ENCODE data around the gene TCEA3.

The TCEA3 gene

DNA sequence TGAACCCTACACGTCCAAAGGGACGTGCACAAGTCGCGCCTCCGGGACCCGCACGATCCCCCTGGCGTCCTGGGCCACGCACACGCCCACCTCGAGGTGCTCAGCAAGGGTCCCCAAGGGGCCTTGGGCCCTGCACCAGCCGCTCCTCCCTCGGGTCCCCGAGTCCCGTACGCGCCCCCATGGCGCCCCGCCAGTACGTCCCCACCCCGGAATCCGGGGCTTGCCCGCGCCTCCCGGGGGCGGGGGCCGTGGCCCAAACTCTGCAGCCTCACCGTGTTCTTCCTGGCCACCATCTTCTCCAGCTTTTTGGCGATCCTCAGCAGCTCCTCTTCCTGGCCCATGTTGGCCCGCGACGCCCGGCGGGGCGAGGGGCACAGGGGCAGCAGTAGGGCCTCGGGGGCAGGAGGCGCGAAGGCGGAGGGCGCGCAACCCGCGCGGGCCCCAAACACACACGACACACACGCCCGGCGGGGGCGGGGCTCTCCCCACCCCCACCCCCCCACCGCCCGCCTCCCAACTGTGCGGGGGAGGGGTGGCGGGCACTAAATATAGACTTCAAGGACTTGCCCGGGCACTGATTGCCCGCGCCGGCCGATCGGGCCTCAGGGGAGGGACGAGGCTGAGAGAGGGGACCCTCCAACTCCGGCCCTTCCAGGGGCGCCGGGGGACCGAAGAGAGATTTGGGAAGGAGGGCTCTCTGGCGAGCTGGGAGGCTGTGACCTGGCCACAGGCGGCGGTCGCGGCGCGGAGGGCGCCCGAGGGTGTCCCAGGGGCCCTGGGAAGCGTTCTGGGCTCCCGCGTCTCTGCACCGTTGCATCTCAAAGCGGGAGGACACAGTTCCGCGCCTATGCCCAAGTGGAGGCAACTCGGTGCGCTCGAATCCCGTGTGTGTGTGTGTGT, at the start of gene TCEA3:
Gene TCEA3, minus strand, starts transcription at position 456 of the 900 bp plus-strand sequence. Its CDS starts 115 bp downstream, at position 341.
- DNase-seq (ENCODE audit: low read depth) = no peak

DNA sequence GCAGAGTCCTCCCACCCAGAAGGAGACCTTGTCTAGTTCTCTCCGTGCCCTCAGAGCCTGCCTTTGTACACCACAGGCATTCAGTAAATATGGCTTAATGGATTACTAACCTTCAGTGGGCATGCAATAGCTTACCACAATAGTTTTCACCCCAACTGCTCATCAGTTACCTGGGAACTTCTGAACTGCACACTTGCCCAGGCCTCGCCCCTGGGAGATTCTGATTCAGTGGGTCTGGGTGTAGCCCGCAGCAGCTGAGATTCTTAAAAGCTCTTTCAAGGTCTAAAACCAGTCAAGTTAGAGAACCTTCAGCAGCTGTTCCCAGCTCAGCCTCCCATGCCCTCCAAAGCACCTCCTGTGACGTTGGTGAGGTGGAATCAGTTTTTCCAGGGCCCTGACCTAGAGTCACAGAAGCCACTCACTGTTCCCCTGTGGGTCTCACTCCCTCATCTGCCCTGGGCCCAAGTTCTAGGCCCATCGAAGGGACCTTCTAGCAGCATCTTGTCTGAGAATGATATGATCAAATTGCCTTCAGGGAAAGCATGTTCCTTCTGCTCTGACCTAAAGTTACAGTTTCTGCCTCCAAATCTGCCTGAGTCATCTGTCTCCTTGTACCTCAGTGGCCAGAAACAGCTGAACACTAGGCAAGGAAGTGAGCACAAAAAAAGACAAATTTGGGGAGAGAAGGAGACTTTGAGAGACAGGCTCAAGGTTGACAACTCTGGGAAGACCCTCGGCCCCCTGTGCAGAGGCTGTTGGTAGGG, 48.7 kb upstream of the TCEA3 start:
- no peak for DNase-seq (ENCODE audit: low read depth)

DNA sequence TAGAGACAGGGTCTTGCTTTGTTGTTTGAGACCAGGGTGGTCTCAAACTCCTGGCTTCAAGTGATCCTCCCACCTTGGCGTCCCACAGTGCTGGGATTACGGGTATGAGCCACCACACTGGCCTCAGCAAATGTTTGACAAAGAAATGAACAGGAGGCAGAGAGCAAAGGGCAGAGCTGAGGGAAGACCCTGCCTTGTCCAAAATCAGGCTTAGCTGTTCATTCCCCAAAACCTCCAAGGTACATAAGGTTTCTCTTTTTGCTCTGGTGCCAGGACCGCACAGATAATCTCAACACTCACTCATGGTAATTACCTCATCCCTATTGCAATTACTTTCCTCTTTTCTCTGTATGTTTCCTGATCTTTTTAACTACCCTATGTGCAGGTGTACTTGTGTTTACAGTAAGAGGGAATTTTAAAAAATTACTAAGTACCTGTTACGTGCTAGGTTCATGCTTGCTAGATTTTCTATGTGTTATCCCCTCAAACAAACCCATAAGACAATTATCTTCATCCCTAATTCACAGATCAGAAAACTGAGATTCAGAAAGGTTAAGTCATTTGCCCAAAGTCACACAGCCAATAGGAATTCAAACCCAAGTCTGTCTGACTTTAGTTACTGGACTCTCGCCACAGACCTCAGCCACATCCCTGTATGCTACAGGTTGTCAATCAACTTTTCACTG, 47.9 kb upstream of the TCEA3 start:
- DNase-seq (ENCODE audit: low read depth) = no peak

DNA sequence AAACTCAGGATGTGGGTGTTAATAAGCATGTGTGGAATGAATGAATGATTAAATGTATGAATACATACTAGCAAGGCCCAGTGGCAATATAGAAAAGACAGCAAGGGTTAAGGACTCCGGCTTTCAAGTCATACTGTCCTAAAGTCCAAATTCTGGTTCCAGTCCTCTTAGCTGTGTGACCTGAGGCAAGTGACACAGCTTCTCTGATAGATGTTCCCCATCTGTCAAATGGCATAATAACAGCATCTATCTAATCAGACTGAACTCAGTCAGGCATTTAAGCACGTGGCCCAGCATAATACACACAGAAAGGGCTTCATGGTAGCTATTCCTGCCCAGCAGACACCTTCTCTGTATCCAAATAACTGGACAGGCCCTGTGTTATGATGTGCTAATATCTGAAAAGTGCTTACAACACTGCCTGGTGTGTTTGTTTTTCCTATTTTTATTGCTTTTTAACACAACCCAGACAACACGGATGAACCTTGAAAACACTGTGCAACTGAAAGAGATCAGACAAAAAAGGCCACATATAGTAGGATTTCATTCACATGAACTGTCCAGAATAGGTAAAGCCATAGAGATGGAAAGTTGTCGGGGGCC, 47.0 kb upstream of the TCEA3 start:
- DNase-seq (ENCODE audit: low read depth) = no peak

DNA sequence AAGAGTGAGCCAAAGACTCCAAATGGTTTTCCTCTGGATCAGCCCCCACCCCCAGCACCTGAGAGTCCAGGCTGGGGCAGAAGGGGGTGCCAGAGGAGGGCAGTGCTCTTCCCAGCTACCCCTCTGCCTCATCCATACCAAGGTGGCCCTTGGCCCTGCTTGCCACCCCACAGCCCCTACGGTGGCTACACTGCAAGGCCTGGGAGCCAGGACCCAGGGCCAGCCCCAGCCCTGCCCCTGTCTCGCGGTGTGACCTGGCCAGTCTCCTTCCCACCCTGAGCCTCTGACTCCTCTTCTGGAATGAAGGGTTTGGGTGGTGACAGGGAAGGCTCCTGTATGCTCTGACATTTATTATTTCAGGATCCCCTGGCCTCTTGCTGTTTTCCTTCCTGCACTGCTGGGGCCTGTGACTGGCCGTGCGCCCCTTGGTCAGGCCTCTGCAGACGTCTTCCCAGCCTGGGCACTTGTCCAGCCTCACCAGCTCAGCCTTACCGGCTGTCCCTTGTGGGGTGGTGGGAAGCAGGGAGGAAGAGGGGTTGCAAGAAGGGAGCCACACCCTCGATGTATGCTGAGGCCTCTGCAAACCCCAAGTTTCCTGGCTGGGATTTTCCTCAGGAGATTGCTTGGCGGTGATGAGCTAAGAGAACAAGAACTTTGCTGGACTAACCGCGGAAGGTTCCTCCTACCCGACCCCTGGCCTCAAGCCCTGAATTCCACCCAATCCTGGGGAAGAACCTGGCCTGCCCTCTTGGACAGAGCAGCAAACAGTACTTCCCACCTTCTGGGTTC, 45.9 kb upstream of the TCEA3 start:
- no peak for DNase-seq (ENCODE audit: low read depth)

DNA sequence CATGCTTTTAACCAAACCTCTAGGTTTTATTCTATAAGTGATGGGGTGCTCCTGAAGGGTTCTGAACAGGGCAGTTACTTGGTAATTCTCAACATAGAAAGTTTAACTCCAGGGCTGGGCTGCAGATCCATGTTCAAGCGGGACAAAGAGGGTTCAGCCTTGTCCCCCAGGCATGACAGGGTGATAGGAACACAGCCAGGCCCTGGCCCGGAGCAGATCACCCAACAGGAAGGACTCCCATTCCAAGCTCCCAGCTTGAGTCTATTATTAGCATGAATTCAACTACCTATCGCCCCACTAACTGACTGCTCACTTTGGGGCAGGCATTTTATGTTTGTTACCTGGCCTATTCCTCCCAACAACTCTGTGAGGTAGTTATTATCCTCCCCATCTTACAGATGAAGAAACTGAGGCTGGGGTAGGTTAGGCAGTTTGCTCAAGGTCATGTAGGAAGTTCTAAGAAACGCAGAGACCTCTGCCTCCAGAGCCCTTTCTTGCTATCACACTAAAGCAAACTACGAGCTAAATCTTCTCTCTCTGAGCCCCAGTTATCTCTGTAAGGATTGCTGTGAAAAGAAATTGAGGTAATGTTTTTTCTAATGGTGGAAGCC, 44.9 kb upstream of the TCEA3 start:
- no peak for DNase-seq (ENCODE audit: low read depth)

DNA sequence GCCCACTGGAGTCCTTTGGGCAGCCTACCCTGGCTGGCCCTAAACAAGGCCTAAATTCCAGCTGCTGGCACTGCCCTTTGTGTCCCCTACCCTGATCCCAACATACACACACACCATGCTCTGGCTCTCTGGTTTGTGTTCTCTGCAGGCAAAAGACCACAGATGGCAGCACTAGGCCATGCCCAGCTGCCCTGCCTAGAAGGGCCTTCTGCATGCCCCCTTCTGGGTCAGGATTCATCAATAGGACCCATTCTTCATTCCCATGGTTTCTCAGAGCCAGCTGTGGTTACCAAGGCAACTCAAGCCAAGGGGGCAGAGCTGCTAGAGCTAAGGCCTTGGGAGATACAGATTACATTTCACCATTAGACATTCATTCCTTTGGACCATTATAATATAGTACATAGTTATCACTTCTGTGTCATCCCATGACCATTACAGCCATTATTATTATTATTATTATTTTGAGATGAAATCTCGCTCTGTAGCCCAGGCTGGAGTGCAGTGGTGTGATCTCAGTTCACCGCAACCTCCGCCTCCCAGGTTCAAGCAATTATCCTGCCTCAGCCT, 42.0 kb upstream of the TCEA3 start:
- DNase-seq (ENCODE audit: low read depth) = no peak

DNA sequence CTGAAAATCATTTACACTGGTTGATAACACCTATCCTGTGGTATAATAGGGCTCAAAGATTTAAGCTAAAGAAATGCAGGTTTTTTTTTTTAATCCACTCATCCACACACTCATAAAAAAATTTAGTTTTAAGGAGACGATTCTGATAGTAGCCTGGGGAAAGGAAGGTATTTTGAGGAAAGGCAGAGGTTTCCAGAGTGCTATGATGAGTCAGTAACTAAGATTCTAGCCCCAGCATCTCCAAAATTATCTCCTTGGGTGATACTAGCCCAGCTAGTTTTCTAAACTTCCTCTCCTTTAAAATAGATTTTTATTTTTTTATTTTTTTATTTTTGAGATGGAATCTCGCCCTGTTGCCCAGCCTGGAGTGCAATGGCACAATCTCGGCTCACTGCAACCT, 38.7 kb upstream of the TCEA3 start:
- no peak for DNase-seq (ENCODE audit: low read depth)

DNA sequence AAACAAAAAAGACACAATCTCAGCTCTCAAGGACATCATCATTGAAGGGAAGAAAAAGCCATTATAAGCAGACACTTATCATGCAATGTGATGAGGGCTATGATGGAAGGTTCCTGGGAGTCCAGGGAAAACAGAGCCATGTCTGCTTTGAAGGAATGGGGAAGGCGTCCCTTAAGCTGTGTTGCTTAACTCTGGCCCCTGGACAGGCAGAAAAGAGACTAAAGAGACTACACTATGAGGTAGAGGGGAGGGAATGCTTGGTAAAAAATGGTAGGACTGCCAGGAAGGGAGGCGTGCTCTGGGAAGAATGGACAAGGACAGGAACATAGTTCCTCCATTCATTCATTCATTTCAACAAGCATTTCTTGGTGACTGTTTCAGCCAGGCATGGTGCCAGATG, 38.2 kb upstream of the TCEA3 start:
- DNase-seq (ENCODE audit: low read depth) = no peak

DNA sequence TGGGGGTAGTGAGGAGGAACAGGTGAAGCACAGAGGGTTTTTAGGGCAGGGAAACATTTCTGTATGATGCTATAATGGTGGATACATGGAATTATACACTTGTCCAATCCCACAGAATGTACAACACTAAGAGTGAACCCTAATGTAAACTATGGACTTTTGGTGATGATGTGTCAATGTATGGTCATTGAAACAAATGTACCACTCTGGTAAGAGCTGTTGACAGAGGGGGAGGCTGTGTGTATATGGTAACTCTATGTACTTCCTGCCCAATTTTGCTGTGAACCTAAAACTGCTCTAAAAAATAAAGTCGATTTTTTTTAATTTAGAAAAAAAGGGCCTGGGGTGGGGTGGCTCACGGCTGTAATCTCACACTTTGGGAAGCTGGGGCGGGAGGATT, 36.5 kb upstream of the TCEA3 start:
- no peak for DNase-seq (ENCODE audit: low read depth)

DNA sequence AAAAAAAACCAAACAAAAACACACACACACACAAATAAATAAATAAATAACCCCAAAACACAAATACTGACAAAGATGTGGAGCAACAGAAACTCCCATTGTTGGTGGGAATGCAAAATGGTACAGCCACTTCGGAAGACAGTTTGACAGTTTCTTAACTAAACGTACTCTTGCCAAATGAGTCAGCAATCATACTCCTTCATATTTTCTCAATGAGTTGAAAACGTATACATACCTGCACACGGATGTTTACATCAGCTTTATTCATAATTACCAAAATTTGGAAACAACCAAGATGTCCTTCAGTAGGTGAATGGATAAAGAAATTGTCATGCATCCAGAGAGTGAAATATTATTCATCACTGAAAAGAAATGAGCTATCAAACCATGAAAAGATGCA, 36.0 kb upstream of the TCEA3 start:
- no peak for DNase-seq (ENCODE audit: low read depth)

DNA sequence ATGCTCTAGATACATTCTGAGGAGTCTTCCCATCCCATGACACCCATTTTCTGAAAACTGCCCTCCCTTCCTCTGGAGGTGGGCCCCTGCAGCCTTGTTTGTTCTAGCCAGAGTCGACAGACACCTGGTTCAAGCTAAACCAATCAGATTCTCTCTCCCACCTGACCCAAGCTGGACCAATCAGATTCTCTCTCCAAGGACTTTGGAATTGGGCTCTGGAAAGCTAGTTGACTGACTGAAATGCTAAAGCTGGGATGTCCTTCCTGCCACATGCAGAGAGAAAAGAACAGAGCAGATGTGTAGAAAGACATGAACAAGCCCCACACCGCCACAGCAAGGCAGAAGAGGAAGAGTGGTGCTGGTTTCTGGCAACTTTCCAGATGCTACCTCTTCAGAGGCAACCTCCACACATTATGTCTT, 34.8 kb upstream of the TCEA3 start:
- DNase-seq (ENCODE audit: low read depth) = no peak

DNA sequence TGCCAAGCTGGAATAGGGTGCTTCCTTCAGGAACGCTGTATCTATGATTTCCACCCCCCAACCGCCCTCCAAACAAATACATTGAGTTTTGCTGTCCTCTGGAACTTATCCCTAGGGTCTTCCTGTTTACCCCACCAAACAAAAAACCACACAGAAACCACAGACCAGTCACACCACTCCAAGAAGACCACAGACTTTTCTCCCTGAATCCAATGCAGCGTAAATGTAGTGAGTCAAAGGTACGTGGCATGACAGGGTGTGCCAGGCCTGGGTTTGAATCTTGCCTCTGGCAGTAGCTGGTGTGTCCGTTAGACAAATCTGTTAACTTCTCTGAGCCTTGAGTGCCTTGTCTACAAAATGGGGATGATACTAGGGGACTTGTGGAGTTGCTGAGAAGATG, 31.7 kb upstream of the TCEA3 start:
- DNase-seq (ENCODE audit: low read depth) = no peak

DNA sequence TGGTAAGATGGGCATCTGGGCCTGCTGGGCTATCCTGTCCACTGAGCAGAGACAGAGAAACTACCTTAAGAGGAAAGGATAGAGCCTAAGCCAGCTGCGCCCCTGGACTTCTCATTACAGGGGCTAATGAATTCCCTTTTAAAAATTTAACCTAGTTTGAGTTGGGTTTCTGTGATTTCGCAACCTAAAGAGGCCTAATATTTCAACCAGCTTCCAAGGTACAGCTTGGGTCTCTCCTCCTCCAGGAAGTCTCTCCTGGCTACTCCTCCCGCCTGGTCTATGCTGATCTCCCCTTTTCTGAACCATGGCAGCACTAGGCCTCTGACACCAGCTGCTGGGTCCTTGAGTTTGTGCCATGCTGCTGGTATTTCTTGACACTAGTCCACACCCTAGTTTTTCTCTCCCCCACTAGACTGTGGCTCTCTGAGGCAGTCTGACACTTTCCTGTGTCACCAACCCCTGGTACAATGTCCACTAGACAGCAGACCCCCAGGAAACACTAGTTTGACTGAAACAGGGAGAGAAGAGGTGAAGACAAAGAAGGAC, 29.0 kb upstream of the TCEA3 start:
- no peak for DNase-seq (ENCODE audit: low read depth)

DNA sequence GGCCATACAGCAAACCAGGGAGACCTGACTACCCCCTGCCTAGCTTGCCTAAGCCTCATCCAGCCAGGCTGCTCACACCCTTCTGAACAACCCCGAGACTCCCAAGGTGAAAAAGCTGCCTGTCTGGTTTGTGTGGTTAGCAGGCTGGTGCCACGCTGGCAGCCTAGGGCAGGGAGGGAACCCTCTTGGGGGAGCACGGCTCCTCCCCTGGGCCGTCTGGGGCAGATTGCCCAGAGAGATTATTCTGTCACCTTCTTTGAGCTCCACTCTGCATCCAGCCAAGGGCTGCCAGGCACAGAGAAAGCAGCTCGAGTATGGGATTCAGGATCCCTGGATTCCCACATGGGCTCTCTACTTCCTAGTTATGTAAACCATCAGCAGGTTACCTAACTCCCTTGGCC, 27.5 kb upstream of the TCEA3 start:
- DNase-seq (ENCODE audit: low read depth) = peak; percentile 10

DNA sequence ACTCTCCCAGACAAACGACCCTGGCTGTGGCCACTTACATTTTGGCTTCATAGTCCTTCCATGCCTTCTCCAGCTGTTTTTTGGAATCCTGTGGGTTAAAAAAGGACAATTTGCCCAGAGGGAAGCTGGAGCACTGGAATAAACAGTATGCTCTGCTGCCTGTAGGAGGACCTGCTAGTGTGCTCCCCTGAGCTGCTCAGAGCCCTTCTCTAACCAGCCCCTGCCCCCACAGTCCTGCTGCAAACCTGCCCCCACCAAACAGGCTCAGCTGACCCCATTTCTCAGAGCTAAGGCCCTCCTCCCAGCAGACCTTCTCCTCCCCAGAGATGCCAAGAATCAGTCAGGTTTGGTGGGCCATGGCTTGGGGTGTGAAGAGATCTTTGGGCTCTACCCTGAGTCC, 26.9 kb upstream of the TCEA3 start:
- DNase-seq (ENCODE audit: low read depth) = no peak

DNA sequence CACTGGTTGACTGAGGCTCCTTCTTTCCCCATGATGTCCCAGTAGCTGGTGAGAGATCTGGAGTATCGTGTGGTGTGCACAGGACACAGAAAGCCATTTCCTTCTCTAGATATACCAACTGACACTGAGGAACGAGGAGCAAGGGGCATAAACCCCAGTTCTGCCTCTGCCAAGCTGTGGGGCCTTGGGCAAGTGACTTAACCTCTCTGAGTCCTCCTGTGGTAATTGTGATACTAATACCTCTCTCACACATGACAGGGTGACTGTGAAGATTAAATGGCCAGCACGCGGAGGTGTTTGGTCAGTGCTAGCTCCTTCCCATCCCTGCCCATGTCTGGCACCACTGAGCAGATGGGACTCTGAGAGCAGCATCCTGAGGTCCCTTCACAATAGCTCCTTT, 26.3 kb upstream of the TCEA3 start:
- no peak for DNase-seq (ENCODE audit: low read depth)

DNA sequence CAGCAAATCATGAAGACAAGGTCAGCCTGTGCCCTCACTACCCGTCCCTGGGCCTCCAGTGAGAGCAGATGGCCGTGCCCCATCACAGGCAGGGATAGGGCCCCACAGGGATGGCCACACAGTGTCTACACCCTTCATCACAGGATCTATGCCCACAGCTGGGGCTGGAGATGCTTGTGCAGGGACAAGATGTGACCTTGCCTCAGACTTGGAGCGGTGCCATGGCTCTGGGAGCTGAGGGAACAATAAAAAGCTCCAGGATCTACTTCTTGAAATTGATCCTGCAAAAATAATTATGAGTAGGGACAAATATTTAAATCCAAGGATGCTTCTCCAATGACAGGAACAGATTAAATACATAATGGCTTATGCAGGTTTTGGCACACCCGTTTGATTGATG, 25.4 kb upstream of the TCEA3 start:
- no peak for DNase-seq (ENCODE audit: low read depth)

DNA sequence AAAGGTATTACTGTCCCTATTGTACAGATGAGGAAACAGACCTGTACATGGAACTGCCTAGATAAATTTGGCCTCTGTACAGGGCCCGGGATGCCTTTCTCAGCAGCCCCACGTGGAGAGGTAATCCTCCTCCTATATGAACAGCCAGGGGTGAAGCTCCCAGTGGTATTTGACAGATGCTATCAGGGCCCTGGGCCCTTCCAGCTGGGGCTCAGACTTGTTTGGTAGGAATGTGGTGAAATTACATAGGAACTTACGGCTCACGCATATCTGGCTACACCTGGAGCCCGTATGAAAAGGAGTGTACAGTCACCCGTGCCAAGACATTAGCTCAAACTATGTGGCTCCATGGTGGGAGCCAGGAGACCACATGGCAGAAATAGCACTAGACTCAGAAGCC, 24.8 kb upstream of the TCEA3 start:
- DNase-seq (ENCODE audit: low read depth) = no peak

DNA sequence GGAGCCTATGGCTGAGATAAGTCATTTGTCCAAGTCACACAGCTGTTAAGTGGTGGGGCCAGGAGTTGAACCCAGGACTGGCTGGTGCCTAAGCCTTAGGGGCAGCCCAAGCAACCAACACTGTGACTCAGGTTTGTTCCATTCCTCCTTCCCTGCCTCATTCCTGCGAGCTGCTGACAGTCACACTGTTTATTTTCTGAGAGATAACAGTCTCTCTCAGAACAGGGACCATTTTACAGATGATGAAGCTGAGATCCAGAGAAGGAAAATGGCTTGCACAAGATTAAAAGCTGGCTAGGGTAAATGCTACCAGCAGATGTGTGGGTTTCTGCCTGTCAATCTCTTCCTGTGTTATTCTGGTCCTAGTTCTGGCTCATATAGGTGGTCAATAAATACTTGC, 24.3 kb upstream of the TCEA3 start:
- no peak for DNase-seq (ENCODE audit: low read depth)

Measured in stimulated activated CD8-positive, alpha-beta memory T cell treated with anti-CD3 and anti-CD28 coated beads, Interleukin-15, amount 100 ng/mL, for 1 hour (primary cell).